ENCODE measurements around the gene ZPBP2.
A peak's percentile ranks its signal among the peaks of the same experiment; 100 is the strongest.

Gene ZPBP2

GRCh38 chr17:39915559-39915958, 47.6 kb downstream of the ZPBP2 start:
- no peak for DNase-seq

GRCh38 chr17:39916918-39917317, 48.9 kb downstream of the ZPBP2 start:
- DNase-seq = no peak

- no peak for DNase-seq
Measured at GRCh38 chr17:39919087-39919683, 51.2 kb downstream of the ZPBP2 start.

GRCh38 chr17:39920218-39921210, 52.5 kb downstream of the ZPBP2 start:
- DNase-seq = peak; percentile 41

- DNase-seq = peak; percentile 41
Measured at GRCh38 chr17:39921323-39921722, 53.3 kb downstream of the ZPBP2 start.

GRCh38 chr17:39922006-39922405, 54.0 kb downstream of the ZPBP2 start:
- no peak for DNase-seq

GRCh38 chr17:39923230-39923629, 55.2 kb downstream of the ZPBP2 start:
- DNase-seq = no peak

GRCh38 chr17:39923836-39924690, 56.1 kb downstream of the ZPBP2 start:
- DNase-seq = no peak

GRCh38 chr17:39924691-39925055, 56.7 kb downstream of the ZPBP2 start:
- DNase-seq = no peak

- DNase-seq = no peak
Measured at GRCh38 chr17:39925282-39926134, 57.5 kb downstream of the ZPBP2 start.

GRCh38 chr17:39926135-39926587, 58.2 kb downstream of the ZPBP2 start:
- DNase-seq = no peak

GRCh38 chr17:39926588-39927100, 58.6 kb downstream of the ZPBP2 start:
- peak; percentile 63 for DNase-seq
